ENCODE results near the gene OSBPL2.

Gene OSBPL2

GRCh38 chr20:62225820-62226635 is 12.3 kb upstream of the OSBPL2 start:
- DNase-seq (ENCODE audit: extremely low read depth, insufficient read length) = no peak
- Histone ChIP-seq H3K27me3 (replicated peaks; ENCODE audit: control insufficient read depth, insufficient read depth, low read length) (no peaks in the 10 kb centered on the region; the same call in 1 of the 2 replicates), H3K4me3 (replicated peaks; ENCODE audit: low read depth, low read length) (no peak overlapping the region), H3K36me3 (ENCODE audit: control insufficient read depth, insufficient read depth, low read length) (no peaks in the 10 kb centered on the region)
- no peak for TF ChIP-seq CTCF (IDR thresholded peaks at IDR 0.05; ENCODE audit: insufficient read depth, low read length, poor library complexity, severe bottlenecking)

GRCh38 chr20:62226707-62227590 is 11.4 kb upstream of the OSBPL2 start:
- DNase-seq (ENCODE audit: extremely low read depth, insufficient read length) = no peak
- no peaks in the 10 kb centered on the region for H3K36me3 ChIP-seq (ENCODE audit: control insufficient read depth, insufficient read depth, low read length)
- TF ChIP-seq CTCF (IDR thresholded peaks at IDR 0.05; ENCODE audit: insufficient read depth, low read length, poor library complexity, severe bottlenecking) = no peak
- H3K27me3 ChIP-seq (replicated peaks; ENCODE audit: control insufficient read depth, insufficient read depth, low read length) = no peaks in the 10 kb centered on the region; the same call in 1 of the 2 replicates
- no peak overlapping the region for H3K4me3 ChIP-seq (replicated peaks; ENCODE audit: low read depth, low read length)

- no peaks in the 10 kb centered on the region for H3K36me3 ChIP-seq (ENCODE audit: control insufficient read depth, insufficient read depth, low read length)
- H3K4me3 ChIP-seq (replicated peaks; ENCODE audit: low read depth, low read length) = no peak overlapping the region
- DNase-seq (ENCODE audit: extremely low read depth, insufficient read length) = no peak
- no peaks in the 10 kb centered on the region; the same call in 1 of the 2 replicates for H3K27me3 ChIP-seq (replicated peaks; ENCODE audit: control insufficient read depth, insufficient read depth, low read length)
- TF ChIP-seq CTCF (IDR thresholded peaks at IDR 0.05; ENCODE audit: insufficient read depth, low read length, poor library complexity, severe bottlenecking) = no peak
Measured at GRCh38 chr20:62227591-62227976, 10.7 kb upstream of the OSBPL2 start.

GRCh38 chr20:62227977-62228958 is 10.1 kb upstream of the OSBPL2 start:
- H3K4me3 ChIP-seq (replicated peaks; ENCODE audit: low read depth, low read length) = no peak overlapping the region
- DNase-seq (ENCODE audit: extremely low read depth, insufficient read length) = no peak
- no peaks in the 10 kb centered on the region for H3K36me3 ChIP-seq (ENCODE audit: control insufficient read depth, insufficient read depth, low read length)
- no peak for TF ChIP-seq CTCF (IDR thresholded peaks at IDR 0.05; ENCODE audit: insufficient read depth, low read length, poor library complexity, severe bottlenecking)
- no peaks in the 10 kb centered on the region; the same call in 1 of the 2 replicates for H3K27me3 ChIP-seq (replicated peaks; ENCODE audit: control insufficient read depth, insufficient read depth, low read length)

GRCh38 chr20:62228982-62229545 is 9.3 kb upstream of the OSBPL2 start:
- no peak for TF ChIP-seq CTCF (IDR thresholded peaks at IDR 0.05; ENCODE audit: insufficient read depth, low read length, poor library complexity, severe bottlenecking)
- H3K27me3 ChIP-seq (replicated peaks; ENCODE audit: control insufficient read depth, insufficient read depth, low read length) = no peaks in the 10 kb centered on the region; the same call in 1 of the 2 replicates
- no peaks in the 10 kb centered on the region for H3K36me3 ChIP-seq (ENCODE audit: control insufficient read depth, insufficient read depth, low read length)
- no peak for DNase-seq (ENCODE audit: extremely low read depth, insufficient read length)
- H3K4me3 ChIP-seq (replicated peaks; ENCODE audit: low read depth, low read length) = no peak overlapping the region

All from GM06990 (cell line).